ENCODE measurements around the gene B3GNT9. TPM values are rescaled to one million over a fixed set of nuclear protein-coding genes. Genes with fewer than 3 reads are reported as not detected.

Gene B3GNT9
- total RNA-seq, 3 donors from 2014 or later: 7.8 to 13.3 (median 11.1) TPM

DNA sequence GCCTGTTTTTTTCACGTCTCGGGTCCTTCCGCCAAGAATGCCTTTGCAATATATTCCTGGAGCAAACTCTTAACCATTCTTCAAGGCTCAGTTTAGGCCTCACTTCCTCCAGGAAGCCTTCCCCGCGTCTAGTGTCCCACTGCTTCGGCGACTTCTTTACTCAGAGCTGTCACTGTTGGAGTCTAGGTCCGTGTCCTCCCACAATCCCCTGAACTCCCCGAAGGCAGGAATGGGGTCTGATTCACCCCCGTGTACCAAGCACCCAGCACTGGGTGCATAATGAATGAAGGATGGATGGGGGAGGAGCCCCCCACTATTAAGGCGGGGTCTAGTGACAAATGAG lies 32.5 kb upstream of the B3GNT9 start:
- H3K9me3 ChIP-seq: no peaks in the 10 kb centered on the region
- H3K27me3 ChIP-seq: no peaks in the 10 kb centered on the region
- H3K36me3 ChIP-seq: no peaks in the 10 kb centered on the region
- peaks cover 7 to 9% of the 10 kb centered on the region in 2 donors for H3K4me1 ChIP-seq
- peak overlapping the region; percentile 99 for H3K27ac ChIP-seq
- DNase-seq (ENCODE audit: low spot score in 2 of 2): no peak
- intact Hi-C loops (cut with DNase I; ENCODE audit: low total_unique reads): no loop called here
- H3K4me3 ChIP-seq: peak overlapping the region; percentile 76 to 82 (median 78)
- TF ChIP-seq, protein P1, sequence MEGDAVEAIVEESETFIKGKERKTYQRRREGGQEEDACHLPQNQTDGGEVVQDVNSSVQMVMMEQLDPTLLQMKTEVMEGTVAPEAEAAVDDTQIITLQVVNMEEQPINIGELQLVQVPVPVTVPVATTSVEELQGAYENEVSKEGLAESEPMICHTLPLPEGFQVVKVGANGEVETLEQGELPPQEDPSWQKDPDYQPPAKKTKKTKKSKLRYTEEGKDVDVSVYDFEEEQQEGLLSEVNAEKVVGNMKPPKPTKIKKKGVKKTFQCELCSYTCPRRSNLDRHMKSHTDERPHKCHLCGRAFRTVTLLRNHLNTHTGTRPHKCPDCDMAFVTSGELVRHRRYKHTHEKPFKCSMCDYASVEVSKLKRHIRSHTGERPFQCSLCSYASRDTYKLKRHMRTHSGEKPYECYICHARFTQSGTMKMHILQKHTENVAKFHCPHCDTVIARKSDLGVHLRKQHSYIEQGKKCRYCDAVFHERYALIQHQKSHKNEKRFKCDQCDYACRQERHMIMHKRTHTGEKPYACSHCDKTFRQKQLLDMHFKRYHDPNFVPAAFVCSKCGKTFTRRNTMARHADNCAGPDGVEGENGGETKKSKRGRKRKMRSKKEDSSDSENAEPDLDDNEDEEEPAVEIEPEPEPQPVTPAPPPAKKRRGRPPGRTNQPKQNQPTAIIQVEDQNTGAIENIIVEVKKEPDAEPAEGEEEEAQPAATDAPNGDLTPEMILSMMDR (IDR thresholded peaks at IDR 0.05): no peak
- TF ChIP-seq POLR2A (IDR thresholded peaks at IDR 0.05) (no peak), POLR2AphosphoS5 (IDR thresholded peaks at IDR 0.05) (no peak)

DNA sequence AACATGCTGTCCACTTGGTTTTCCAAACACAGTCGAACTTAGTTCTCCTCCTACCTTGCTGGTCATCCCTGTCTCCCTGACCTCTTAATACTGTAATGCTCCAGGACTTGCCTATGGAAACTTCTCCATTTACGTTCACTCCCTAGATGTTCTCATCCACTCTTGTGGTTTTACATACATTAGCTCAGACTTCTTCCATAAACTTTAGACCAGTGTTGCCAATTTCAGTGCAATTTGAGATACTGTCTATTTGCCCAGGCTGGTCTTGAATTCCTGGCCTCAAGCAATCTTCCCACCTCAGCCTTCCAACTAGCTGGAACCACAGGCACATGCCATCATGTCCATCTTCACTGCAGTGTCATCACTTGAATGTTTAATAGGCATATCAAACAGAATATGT lies 31.5 kb upstream of the B3GNT9 start:
- Histone ChIP-seq H3K27me3 (no peaks in the 10 kb centered on the region), H3K4me1 (peaks cover 7 to 14% of the 10 kb centered on the region in 2 donors), H3K36me3 (no peaks in the 10 kb centered on the region), H3K27ac (no peak overlapping the region), H3K9me3 (no peaks in the 10 kb centered on the region), H3K4me3 (no peak overlapping the region)
- no peak for DNase-seq (ENCODE audit: low spot score in 2 of 2)
- no peak for TF ChIP-seq POLR2AphosphoS5 (IDR thresholded peaks at IDR 0.05)
- no peak for TF ChIP-seq POLR2A (IDR thresholded peaks at IDR 0.05)
- TF ChIP-seq, protein P1 (IDR thresholded peaks at IDR 0.05): no peak
- intact Hi-C loops (cut with DNase I; ENCODE audit: low total_unique reads): no loop called here

DNA sequence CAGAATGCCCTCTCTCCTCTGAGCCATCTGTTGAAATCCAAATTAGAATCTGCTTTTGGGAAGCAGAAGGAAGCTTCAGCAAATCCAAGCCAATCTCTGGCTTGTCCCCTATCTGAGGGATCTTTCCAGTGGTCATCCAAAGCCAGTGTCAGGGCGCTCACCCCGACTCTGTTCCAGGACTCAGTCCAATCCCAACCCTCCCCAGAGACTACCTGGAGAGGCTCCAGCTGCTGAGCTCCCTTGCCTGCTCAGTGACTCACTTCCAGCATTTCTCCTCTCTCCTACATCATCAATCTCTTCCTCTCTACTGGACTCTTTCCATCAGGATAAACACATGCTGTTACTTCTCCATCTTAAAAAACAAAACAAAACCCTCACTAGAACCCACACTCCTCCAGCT lies 30.5 kb upstream of the B3GNT9 start:
- H3K36me3 ChIP-seq: no peaks in the 10 kb centered on the region
- H3K4me1 ChIP-seq: peaks cover 7 to 14% of the 10 kb centered on the region in 2 donors
- no peak for DNase-seq (ENCODE audit: low spot score in 2 of 2)
- H3K9me3 ChIP-seq: no peaks in the 10 kb centered on the region
- no peak overlapping the region for H3K4me3 ChIP-seq
- no peak for TF ChIP-seq POLR2AphosphoS5 (IDR thresholded peaks at IDR 0.05)
- no peak for TF ChIP-seq POLR2A (IDR thresholded peaks at IDR 0.05)
- TF ChIP-seq, protein P1 (IDR thresholded peaks at IDR 0.05): no peak
- H3K27ac ChIP-seq: peak overlapping the region in 1 of 2 donors; percentile 82
- no peaks in the 10 kb centered on the region for H3K27me3 ChIP-seq
- intact Hi-C loops (cut with DNase I; ENCODE audit: low total_unique reads): loop anchor here (1.0 kb wide), 1 partner anchor 28 kb away; no protein-coding TSS in a partner anchor

DNA sequence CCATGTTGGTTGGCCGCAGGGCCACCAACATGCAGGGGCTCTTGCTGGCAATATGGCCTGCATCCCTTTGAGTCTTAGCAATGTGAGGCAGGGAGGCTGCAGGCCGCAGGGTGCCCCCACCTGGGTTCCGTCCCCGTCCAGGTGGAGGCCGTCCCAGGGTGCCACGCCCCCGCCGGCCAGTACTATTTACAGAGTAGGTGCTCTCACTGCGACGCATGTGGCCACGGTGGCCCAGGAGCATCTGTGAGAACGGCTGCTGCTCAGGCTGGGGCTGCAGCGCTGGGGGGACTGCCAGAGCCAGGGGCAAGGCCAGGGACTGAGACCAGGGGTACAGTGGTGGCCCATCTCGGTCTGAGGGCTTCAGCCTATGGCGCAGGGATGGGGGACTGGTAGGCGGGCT lies 29.4 kb upstream of the B3GNT9 start:
- intact Hi-C loops (cut with DNase I; ENCODE audit: low total_unique reads): no loop called here
- Histone ChIP-seq H3K4me3 (no peak overlapping the region), H3K36me3 (no peaks in the 10 kb centered on the region), H3K27ac (no peak overlapping the region), H3K4me1 (peaks cover 4 to 14% of the 10 kb centered on the region in 2 donors), H3K27me3 (no peaks in the 10 kb centered on the region), H3K9me3 (no peaks in the 10 kb centered on the region)
- TF ChIP-seq, protein P1 (IDR thresholded peaks at IDR 0.05): no peak
- no peak for TF ChIP-seq POLR2A (IDR thresholded peaks at IDR 0.05)
- TF ChIP-seq POLR2AphosphoS5 (IDR thresholded peaks at IDR 0.05): no peak
- no peak for DNase-seq (ENCODE audit: low spot score in 2 of 2)

DNA sequence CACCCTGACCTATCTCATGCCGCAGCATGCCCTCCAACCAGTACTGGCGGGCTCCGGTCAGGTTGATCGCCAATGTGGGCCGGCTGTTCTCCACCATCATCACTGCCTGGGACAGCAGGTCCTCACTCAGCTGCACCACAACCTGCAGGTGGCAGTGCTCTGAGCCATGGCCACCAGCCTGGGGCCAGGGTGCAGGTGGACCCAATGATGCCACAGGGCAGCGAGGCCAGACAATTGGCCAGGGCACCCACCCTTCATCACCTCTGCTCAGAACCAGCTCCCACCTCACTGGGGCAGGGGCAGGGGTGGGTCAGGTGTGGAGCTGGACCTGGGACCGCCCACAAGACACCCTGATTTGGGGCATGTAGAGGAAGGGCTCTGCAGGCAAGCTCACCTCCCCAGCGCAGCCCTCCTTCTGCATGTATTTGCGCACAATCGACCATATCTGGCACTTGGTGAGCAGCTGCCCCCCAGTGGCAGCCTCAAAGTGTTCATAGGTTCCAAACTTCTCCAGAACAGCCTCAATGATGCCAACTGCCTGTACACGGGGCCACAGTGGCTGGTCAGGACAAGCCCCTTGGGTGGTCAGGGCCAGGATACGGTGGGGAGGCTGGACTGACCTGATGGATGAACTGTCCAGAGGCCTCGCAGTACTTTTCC lies 28.8 kb upstream of the B3GNT9 start:
- Histone ChIP-seq H3K27me3 (no peaks in the 10 kb centered on the region), H3K4me3 (no peak overlapping the region), H3K4me1 (peaks cover 3 to 11% of the 10 kb centered on the region in 2 donors), H3K9me3 (no peaks in the 10 kb centered on the region), H3K36me3 (no peaks in the 10 kb centered on the region), H3K27ac (peak overlapping the region in 1 of 2 donors; percentile 76)
- TF ChIP-seq POLR2AphosphoS5 (IDR thresholded peaks at IDR 0.05): no peak
- DNase-seq (ENCODE audit: low spot score in 2 of 2): no peak
- intact Hi-C loops (cut with DNase I; ENCODE audit: low total_unique reads): loop anchor here (10.0 kb wide), 1 partner anchor 235 kb away; the partner anchor contains the start of gene ZDHHC1

All from breast epithelium (tissue), 4 donors.